GM12878 (cell line): ENCODE measurements around the gene WDR38. TPM values are rescaled to one million over a fixed set of nuclear protein-coding genes. Genes with fewer than 3 reads are reported as not detected.

Source experiments
- ATF2 ChIP-seq: IDR thresholded peaks from 2 replicates; pipeline ENCODE4 v1.6.1; 2012; ENCODE audit warnings: low read length, inconsistent platforms
- BCL11A ChIP-seq: IDR thresholded peaks from 2 replicates; pipeline ENCODE4 v1.6.1; 2011; ENCODE audit warnings: low read depth, low read length
- CEBPB ChIP-seq, 2 experiments: fragments of 150-350 bp in 1 of 2; IDR thresholded peaks; 2 replicates each; pipeline ENCODE4 v1.6.1; 2012 to 2014; ENCODE audit warnings: low read depth in 2 of 2, low read length in 2 of 2, borderline replicate concordance in 1 of 2, inconsistent platforms in 1 of 2
- CEBPZ ChIP-seq: fragments of 150-350 bp; IDR thresholded peaks from 2 replicates; pipeline ENCODE4 v1.6.1; 2016; ENCODE audit warnings: low read depth, low read length
- CHD1 ChIP-seq: IDR thresholded peaks from 2 replicates; pipeline ENCODE4 v1.6.1; 2012; ENCODE audit warnings: low read depth, low read length, improper control_type of control experiment
- CREM ChIP-seq: IDR thresholded peaks from 2 replicates; pipeline ENCODE4 v1.6.1; 2014; ENCODE audit warnings: antibody characterized with exemption, low read depth
- ELK1 ChIP-seq: IDR thresholded peaks from 2 replicates; pipeline ENCODE4 v1.6.1; 2012; ENCODE audit warnings: low read depth, low read length, improper control_type of control experiment
- ESRRA ChIP-seq: IDR thresholded peaks from 2 replicates; pipeline ENCODE4 v1.6.1; 2012; ENCODE audit warnings: mild to moderate bottlenecking, low read length, improper control_type of control experiment
- GATAD2B ChIP-seq: fragments of 450-650 bp; conservative IDR thresholded peaks from 2 replicates; pipeline ENCODE4 v1.6.1; 2017; ENCODE audit warnings: low read depth, mild to moderate bottlenecking, moderate library complexity
- HDAC6 ChIP-seq: fragments of 200-600 bp; sonication (generic); IDR thresholded peaks from one replicate; pipeline ENCODE4 v1.8.0; 2017; ENCODE audit warnings: antibody characterized with exemption; ENCODE audit not compliant: unreplicated experiment
- IKZF2 ChIP-seq, 2 experiments: fragments of 450-650 bp; IDR thresholded peaks; 2 replicates each; pipeline ENCODE4 v1.6.1; 2017; ENCODE audit warnings: mild to moderate bottlenecking in 2 of 2, moderate library complexity in 2 of 2
- KLF5 ChIP-seq: fragments of 450-650 bp; IDR thresholded peaks from 2 replicates; pipeline ENCODE4 v1.6.1; 2014; ENCODE audit warnings: mild to moderate bottlenecking; ENCODE audit not compliant: partially characterized antibody
- LARP7 ChIP-seq: fragments of 450-650 bp; IDR thresholded peaks from 2 replicates; pipeline ENCODE4 v1.6.1; 2017; ENCODE audit warnings: mild to moderate bottlenecking
- NFIC ChIP-seq: IDR thresholded peaks from 2 replicates; pipeline ENCODE4 v1.6.1; 2012; ENCODE audit warnings: low read depth, mild to moderate bottlenecking, inconsistent platforms, low read length, moderate library complexity
- POU2F2 ChIP-seq: IDR thresholded peaks from 3 replicates; pipeline ENCODE4 v1.6.1; 2011; ENCODE audit warnings: low read depth, mild to moderate bottlenecking, low read length, borderline replicate concordance
- RAD51 ChIP-seq: fragments of 450-650 bp; IDR thresholded peaks from 2 replicates; pipeline ENCODE4 v1.6.1; 2016; ENCODE audit warnings: moderate library complexity, mild to moderate bottlenecking, inconsistent platforms
- RBBP5 ChIP-seq: fragments of 200-600 bp; sonication (generic); conservative IDR thresholded peaks from 2 replicates; pipeline ENCODE4 v1.6.1; 2016
- RUNX3 ChIP-seq: IDR thresholded peaks from 2 replicates; pipeline ENCODE4 v1.6.1; 2012; ENCODE audit warnings: low read length, inconsistent platforms
- SRF ChIP-seq, 2 experiments: IDR thresholded peaks; 2 replicates each; pipeline ENCODE4 v1.6.1; 2011; ENCODE audit warnings: low read depth in 2 of 2, low read length in 2 of 2, mild to moderate bottlenecking in 1 of 2, moderate library complexity in 1 of 2
- SUPT20H ChIP-seq: IDR thresholded peaks from 2 replicates; pipeline ENCODE4 v1.6.1; 2011; ENCODE audit warnings: low read depth, mild to moderate bottlenecking, low read length, moderate library complexity, borderline replicate concordance; ENCODE audit not compliant: control insufficient read depth
- TARDBP ChIP-seq: IDR thresholded peaks from 2 replicates; pipeline ENCODE4 v1.6.1; 2016; ENCODE audit warnings: borderline replicate concordance
- USF1 ChIP-seq: IDR thresholded peaks from 2 replicates; pipeline ENCODE4 v1.6.1; 2011; ENCODE audit warnings: borderline replicate concordance, low read depth, mild to moderate bottlenecking, moderate library complexity, mixed read lengths, low read length; ENCODE audit not compliant: insufficient read depth; ENCODE audit errors: extremely low read length
- ZBED1 ChIP-seq: IDR thresholded peaks from 2 replicates; pipeline ENCODE4 v1.6.1; 2016; ENCODE audit warnings: borderline replicate concordance
- ZBTB33 ChIP-seq: fragments of 450-650 bp; IDR thresholded peaks from 2 replicates; pipeline ENCODE4 v1.6.1; 2017; ENCODE audit warnings: mild to moderate bottlenecking
- polyA plus RNA-seq, 11 experiments: library from polyadenylated mRNA; depleted of rRNA in 4 of 11; unstranded in 6 of 11; stranded (reverse) in 5 of 11; fragments of >200 nt; fragmentation: Nextera tagmentation in 4 of 11; fragmentation: Illumina TruSeq in 1 of 11; extraction: Ambion mirVana in 4 of 11; extraction: Trizol in 1 of 11; gene quantifications; 1 replicate in 1 of 11; 2 replicates in 10 of 11; pipeline versions ENCODE4 v1.2.1 to v1.2.3, GENCODE V29; 2011 to 2016; ENCODE audit warnings: inconsistent platforms in 2 of 11, missing spikeins in 2 of 11, low read depth in 1 of 11
- total RNA-seq, 4 experiments: library from RNA; depleted of rRNA in 3 of 4; stranded (reverse); fragments of >200 nt in 3 of 4; fragmentation: Illumina TruSeq in 1 of 4; extraction: Trizol in 1 of 4; gene quantifications; 2 replicates each; pipeline versions ENCODE4 v1.2.1 to v1.2.3, GENCODE V29; 2013 to 2021

Gene WDR38
- total and polyA plus RNA-seq, 10 of the 15 experiments (the other 5 are each of a cell fraction or from before 2014, with no cell fraction given): not detected

GRCh38 chr9:124869986-124870560 lies 16.8 kb downstream of the WDR38 start (continued):
- TF ChIP-seq SRF (IDR thresholded peaks at IDR 0.05; ENCODE audit: low read depth in 2 of 2, low read length in 2 of 2) (no peak), ESRRA (no peak), IKZF2 (IDR thresholded peaks at IDR 0.05) (peak; percentile 59 to 61; a peak in 3 of 4 replicates), LARP7 (no peak; the same call in 1 of the 2 replicates), CEBPB (IDR thresholded peaks at IDR 0.05; ENCODE audit: borderline replicate concordance in 1 of 2, low read depth in 2 of 2, low read length in 2 of 2) (no peak), HDAC6 (no peak), RBBP5 (no peak), NFIC (no peak), TARDBP (no peak), BCL11A (no peak), KLF5 (no peak), GATAD2B (0 out of 2 replicates have a peak, but pooled peaks have one; percentile 28), CHD1 (no peak), RAD51 (no peak), ELK1 (0 out of 2 replicates have a peak, but pooled peaks have one; percentile 52), RUNX3 (no peak), ZBED1 (peak; percentile 86; the same call in 1 of the 2 replicates), CREM (peak; percentile 84), CEBPZ (no peak), USF1 (no peak), POU2F2 (peak; percentile 91), ZBTB33 (no peak), ATF2 (no peak), SUPT20H (no peak)
